Dedifferentiated amniotic fluid mesenchymal stem cell (primary cell): Measurements from ENCODE around the gene ABCA7.

Experiments used
- DNase-seq: peaks from one replicate; pipeline ENCODE4 v3.0.0-alpha.2; 2016; ENCODE audit errors: extremely low spot score

ABCA7 gene

GRCh38 chr19:1002600-1002999 lies 37.3 kb upstream of the ABCA7 start:
- no peak for DNase-seq

GRCh38 chr19:1003283-1003682 lies 36.6 kb upstream of the ABCA7 start:
- DNase-seq: no peak

GRCh38 chr19:1004204-1004802 lies 35.6 kb upstream of the ABCA7 start:
- DNase-seq: no peak

GRCh38 chr19:1004803-1005664 lies 34.9 kb upstream of the ABCA7 start:
- DNase-seq: no peak

GRCh38 chr19:1006711-1007398 lies 33.1 kb upstream of the ABCA7 start:
- no peak for DNase-seq

- no peak for DNase-seq
Observed at GRCh38 chr19:1007399-1008251, 32.3 kb upstream of the ABCA7 start.

GRCh38 chr19:1008268-1009040 lies 31.5 kb upstream of the ABCA7 start:
- no peak for DNase-seq

GRCh38 chr19:1009041-1009980 lies 30.6 kb upstream of the ABCA7 start:
- DNase-seq: no peak

- no peak for DNase-seq
Observed at GRCh38 chr19:1009981-1010538, 29.8 kb upstream of the ABCA7 start.

GRCh38 chr19:1010586-1011510 lies 29.1 kb upstream of the ABCA7 start:
- no peak for DNase-seq

- DNase-seq: no peak
Observed at GRCh38 chr19:1011831-1012333, 28.0 kb upstream of the ABCA7 start.

- no peak for DNase-seq
Observed at GRCh38 chr19:1012334-1012733, 27.6 kb upstream of the ABCA7 start.

GRCh38 chr19:1013218-1013617 lies 26.7 kb upstream of the ABCA7 start:
- no peak for DNase-seq

- no peak for DNase-seq
Observed at GRCh38 chr19:1014161-1015060, 25.5 kb upstream of the ABCA7 start.

GRCh38 chr19:1015061-1015781 lies 24.7 kb upstream of the ABCA7 start:
- DNase-seq: no peak

GRCh38 chr19:1015782-1016646 lies 23.9 kb upstream of the ABCA7 start:
- DNase-seq: no peak
